Measurements from ENCODE around the gene LOXL3. TPM values are rescaled to one million over a fixed set of nuclear protein-coding genes. Genes with fewer than 3 reads are reported as not detected.

LOXL3 gene
- total RNA-seq, 2 experiments from 2014 or later, result 0.21 to 0.98 TPM

DNA sequence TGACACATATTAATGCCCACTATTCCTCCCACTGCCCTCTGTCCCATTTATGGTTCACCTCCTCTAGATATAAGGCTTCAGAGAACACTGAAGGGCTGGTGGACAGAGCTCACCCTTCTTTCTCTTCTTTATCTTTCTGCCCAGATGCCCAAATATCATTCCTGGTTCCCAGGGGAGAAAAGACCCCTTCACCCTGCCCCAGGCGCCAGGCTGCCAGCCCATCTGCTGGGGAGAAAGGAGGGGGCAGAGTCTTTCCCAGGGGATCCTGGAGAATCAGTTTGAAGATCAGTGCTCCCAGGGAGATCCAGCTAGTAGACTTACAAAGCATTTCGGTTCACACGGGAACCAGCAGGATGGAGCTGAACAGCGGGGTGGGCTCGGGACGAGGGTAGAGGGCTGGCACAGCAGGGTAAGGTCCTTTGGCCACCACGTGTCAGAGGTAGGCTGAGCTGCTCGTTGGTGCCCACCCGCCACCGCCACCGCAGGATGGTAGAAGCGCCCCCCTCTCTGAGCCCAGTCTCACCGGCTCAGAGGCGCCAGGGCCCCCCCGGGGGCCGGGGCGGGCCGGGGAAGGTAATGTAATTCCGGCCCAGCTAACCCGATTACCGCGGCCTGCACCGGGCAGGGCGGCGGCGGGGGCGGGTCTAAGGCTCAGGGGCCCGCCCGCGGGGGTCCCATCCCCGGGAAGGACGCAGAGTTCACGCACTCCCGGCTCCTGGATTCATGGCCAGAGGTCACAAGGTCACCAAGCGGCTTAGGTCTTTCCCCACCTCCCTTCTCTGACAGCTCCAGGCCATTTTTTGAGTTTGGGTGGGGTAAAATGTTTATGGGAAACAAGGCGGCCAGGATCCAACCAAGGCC is 40.8 kb downstream of the LOXL3 start:
- Histone ChIP-seq H3K36me3 (ENCODE audit: insufficient read depth, low read length) (no peaks in the 10 kb centered on the region), H3K9me2 (ENCODE audit: insufficient read depth, low read length) (no peaks in the 10 kb centered on the region), H3K27ac (ENCODE audit: low read depth, low read length, poor library complexity, severe bottlenecking) (no peak overlapping the region), H3K4me1 (ENCODE audit: insufficient read depth, low read length, poor library complexity, severe bottlenecking) (peaks cover 7% of the 10 kb centered on the region), H3K4me3 (ENCODE audit: low read depth, low read length, poor library complexity, severe bottlenecking) (no peak overlapping the region), H3K9me3 (ENCODE audit: low read length) (no peaks in the 10 kb centered on the region), H3K79me2 (ENCODE audit: insufficient read depth, low read depth, low read length) (no peaks in the 10 kb centered on the region), H4K20me1 (ENCODE audit: insufficient read depth, low read length) (no peaks in the 10 kb centered on the region), H3K4me2 (ENCODE audit: low read length) (no peak overlapping the region), H2AFZ (ENCODE audit: low read length) (no peak overlapping the region)
- BruUV-seq (replicated peaks), result no TSS peak
- ChIA-PET POLR2A (interaction anchor here (0.6 kb wide), 1 partner anchor 58 kb away, joined by 3 read pairs; the partner anchor contains the start of gene INO80B), CTCF (ENCODE audit: unreplicated experiment) (no interaction called here)
- intact Hi-C loops (cut with micrococcal nuclease; ENCODE audit: unreplicated experiment), result no loop called here
- TF ChIP-seq, protein P1, sequence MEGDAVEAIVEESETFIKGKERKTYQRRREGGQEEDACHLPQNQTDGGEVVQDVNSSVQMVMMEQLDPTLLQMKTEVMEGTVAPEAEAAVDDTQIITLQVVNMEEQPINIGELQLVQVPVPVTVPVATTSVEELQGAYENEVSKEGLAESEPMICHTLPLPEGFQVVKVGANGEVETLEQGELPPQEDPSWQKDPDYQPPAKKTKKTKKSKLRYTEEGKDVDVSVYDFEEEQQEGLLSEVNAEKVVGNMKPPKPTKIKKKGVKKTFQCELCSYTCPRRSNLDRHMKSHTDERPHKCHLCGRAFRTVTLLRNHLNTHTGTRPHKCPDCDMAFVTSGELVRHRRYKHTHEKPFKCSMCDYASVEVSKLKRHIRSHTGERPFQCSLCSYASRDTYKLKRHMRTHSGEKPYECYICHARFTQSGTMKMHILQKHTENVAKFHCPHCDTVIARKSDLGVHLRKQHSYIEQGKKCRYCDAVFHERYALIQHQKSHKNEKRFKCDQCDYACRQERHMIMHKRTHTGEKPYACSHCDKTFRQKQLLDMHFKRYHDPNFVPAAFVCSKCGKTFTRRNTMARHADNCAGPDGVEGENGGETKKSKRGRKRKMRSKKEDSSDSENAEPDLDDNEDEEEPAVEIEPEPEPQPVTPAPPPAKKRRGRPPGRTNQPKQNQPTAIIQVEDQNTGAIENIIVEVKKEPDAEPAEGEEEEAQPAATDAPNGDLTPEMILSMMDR (conservative IDR thresholded peaks at IDR 0.05; ENCODE audit: low read length), result no peak
- no peak for TF ChIP-seq EZH2phosphoT487 (IDR thresholded peaks at IDR 0.05; ENCODE audit: borderline replicate concordance, low read depth, low read length)
- no peak for DNase-seq (ENCODE audit: low spot score)

DNA sequence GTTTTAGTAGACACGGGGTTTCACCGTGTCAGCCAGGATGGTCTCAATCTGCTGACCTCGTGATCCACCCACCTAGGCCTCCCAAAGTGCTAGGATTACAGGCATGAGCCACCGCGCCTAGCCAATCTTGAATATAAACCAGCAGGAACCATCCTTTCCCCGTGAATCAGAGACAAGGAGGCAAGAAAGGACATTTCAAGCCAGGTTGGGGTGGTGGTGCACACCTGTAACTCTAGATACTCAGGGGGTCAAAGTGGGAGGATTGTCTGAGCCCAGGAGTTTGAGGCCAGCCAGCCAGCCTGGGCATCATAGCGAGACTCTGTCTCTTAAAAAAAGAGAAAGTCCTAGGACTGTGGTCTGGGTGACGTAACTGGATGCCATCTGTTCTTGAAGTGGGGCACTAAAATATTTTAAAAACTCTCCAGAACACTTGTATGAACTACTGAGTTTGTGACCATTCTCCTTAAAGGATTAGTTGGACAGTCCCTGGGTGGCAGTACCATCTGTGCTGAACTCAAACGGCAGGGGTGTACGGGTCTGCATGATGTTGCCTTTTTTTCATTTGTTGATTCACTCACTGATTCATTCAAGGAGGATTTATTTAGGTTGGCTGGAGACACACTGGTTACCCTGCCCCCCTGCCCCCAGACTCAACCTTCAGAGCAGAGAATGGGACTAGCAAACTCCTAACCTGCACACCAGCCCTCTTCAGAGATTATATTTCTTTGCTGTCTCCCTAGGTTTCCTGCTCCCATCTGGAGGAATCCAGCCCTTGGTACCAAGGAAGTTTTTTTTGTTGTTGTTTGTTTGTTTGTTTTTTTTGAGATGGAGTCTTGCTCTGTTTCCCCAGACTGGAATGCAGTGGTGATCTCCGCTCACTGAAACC is 42.4 kb downstream of the LOXL3 start:
- POLR2A ChIA-PET, result interaction anchor here (0.7 to 2.9 kb wide), 4 partner anchors 18 to 774 kb away, joined by 3 to 14 read pairs (median 4); partner anchors contain the start of genes AUP1, HTRA2, INO80B and TPRKB
- intact Hi-C loops (cut with micrococcal nuclease; ENCODE audit: unreplicated experiment), result no loop called here
- Histone ChIP-seq H3K4me2 (ENCODE audit: low read length) (no peak overlapping the region), H2AFZ (ENCODE audit: low read length) (no peak overlapping the region), H4K20me1 (ENCODE audit: insufficient read depth, low read length) (no peaks in the 10 kb centered on the region), H3K4me1 (ENCODE audit: insufficient read depth, low read length, poor library complexity, severe bottlenecking) (peaks cover 13% of the 10 kb centered on the region), H3K9me2 (ENCODE audit: insufficient read depth, low read length) (no peaks in the 10 kb centered on the region), H3K79me2 (ENCODE audit: insufficient read depth, low read depth, low read length) (peaks cover 5% of the 10 kb centered on the region; the same call in 1 of the 2 replicates), H3K9me3 (ENCODE audit: low read length) (no peaks in the 10 kb centered on the region), H3K4me3 (ENCODE audit: low read depth, low read length, poor library complexity, severe bottlenecking) (no peak overlapping the region), H3K36me3 (ENCODE audit: insufficient read depth, low read length) (no peaks in the 10 kb centered on the region), H3K27ac (ENCODE audit: low read depth, low read length, poor library complexity, severe bottlenecking) (no peak overlapping the region)
- no peak for DNase-seq (ENCODE audit: low spot score)
- no peak for TF ChIP-seq EZH2phosphoT487 (IDR thresholded peaks at IDR 0.05; ENCODE audit: borderline replicate concordance, low read depth, low read length)
- TF ChIP-seq, protein P1 (conservative IDR thresholded peaks at IDR 0.05; ENCODE audit: low read length), result no peak
- BruUV-seq (replicated peaks), result no TSS peak
- CTCF ChIA-PET (ENCODE audit: unreplicated experiment), result no interaction called here
